ENCODE results near the gene COA3.
A peak's percentile ranks its signal among the peaks of the same experiment; 100 is the strongest.
"Not testable (repeated sequence)": the region's sequence is repeated elsewhere in the genome, so short reads cannot be mapped to it uniquely, and the experiment has no call there.

The COA3 gene

GRCh38 chr17:42780851-42781638, 17.5 kb downstream of the COA3 start:
- DNase-seq = no peak

GRCh38 chr17:42779936-42780850, 18.3 kb downstream of the COA3 start, which contains the start of gene WNK4:
TSS of gene WNK4 (plus strand) at chr17:42780610. CDS start at chr17:42780699, 89 bp downstream.
- DNase-seq = no peak

- DNase-seq = no peak
These were observed 19.1 kb downstream of the COA3 start for GRCh38 chr17:42779304-42779935.

- DNase-seq = no peak
These were observed 19.9 kb downstream of the COA3 start for GRCh38 chr17:42778570-42778969.

- DNase-seq = no peak
These were observed 22.9 kb downstream of the COA3 start for GRCh38 chr17:42775534-42776098.

GRCh38 chr17:42774066-42774745, 24.3 kb downstream of the COA3 start:
- no peak for DNase-seq

- DNase-seq = peak; percentile 57
These were observed 25.0 kb downstream of the COA3 start, which contains the start of gene VPS25 for GRCh38 chr17:42773290-42774035. TSS of gene VPS25 (plus strand) at chr17:42773449. CDS start at chr17:42773476, 27 bp downstream.

- no peak for DNase-seq
These were observed 25.6 kb downstream of the COA3 start for GRCh38 chr17:42772945-42773289.

GRCh38 chr17:42769964-42770363, 28.5 kb downstream of the COA3 start:
- not testable (repeated sequence) for DNase-seq

- not testable (repeated sequence) for DNase-seq
These were observed 30.5 kb downstream of the COA3 start for GRCh38 chr17:42768006-42768405.

- no peak for DNase-seq
These were observed 31.0 kb downstream of the COA3 start for GRCh38 chr17:42767512-42767911.

- no peak for DNase-seq
These were observed 32.4 kb downstream of the COA3 start for GRCh38 chr17:42766124-42766523.

- DNase-seq = no peak
These were observed 36.9 kb downstream of the COA3 start for GRCh38 chr17:42761638-42762037.

- DNase-seq = no peak
These were observed 37.6 kb downstream of the COA3 start, which contains the start of gene RAMP2 for GRCh38 chr17:42760652-42761581. TSS of gene RAMP2 (plus strand) at chr17:42761227. CDS start at chr17:42761262, 35 bp downstream.

GRCh38 chr17:42759982-42760651, 38.4 kb downstream of the COA3 start:
- no peak for DNase-seq

GRCh38 chr17:42754782-42755181, 43.7 kb downstream of the COA3 start:
- no peak for DNase-seq

- no peak for DNase-seq
These were observed 46.9 kb downstream of the COA3 start for GRCh38 chr17:42751628-42752027.

GRCh38 chr17:42750739-42751344, 47.7 kb downstream of the COA3 start:
- no peak for DNase-seq

Data from amniotic stem cell (primary cell).